ENCODE measurements around the gene TXNRD1.
"Not testable (repeated sequence)": the region's sequence is repeated elsewhere in the genome, so short reads cannot be mapped to it uniquely, and the experiment has no call there.

Gene TXNRD1

DNA sequence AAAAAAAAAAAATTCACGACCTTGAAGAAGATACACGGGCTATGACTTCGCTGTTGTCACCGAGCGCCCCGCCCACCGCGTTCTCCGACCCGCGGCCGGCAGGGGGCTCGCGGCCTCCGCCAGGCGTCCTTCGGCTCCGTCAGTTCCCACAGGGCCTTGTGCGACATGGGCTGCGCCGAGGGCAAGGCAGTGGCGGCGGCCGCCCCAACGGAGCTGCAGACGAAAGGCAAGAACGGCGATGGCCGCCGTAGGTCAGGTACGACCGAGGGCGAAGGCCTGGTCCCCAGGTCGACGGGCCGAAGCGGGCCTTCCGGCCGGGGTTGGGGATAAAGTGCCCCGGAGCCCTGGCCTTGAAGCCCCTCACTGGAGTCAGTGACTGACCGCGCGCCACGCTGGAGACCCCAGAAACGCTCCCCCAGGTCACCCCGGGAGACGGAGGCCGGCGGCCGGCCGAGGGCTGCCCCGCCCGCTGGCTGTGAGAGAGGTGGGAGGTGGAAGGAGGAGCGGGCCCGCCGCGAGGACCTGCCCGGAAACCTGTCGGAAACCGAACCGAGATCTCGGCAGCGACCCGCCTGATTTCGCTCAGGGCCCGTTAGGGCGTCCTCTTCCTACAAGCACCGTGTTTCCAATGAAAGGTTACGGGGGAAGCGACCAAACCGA lies at the start of gene TXNRD1:
Gene TXNRD1 (plus strand): TSS at position 142 of the 660 bp plus-strand sequence. CDS start 24 bp downstream, at position 166.
- peak; percentile 57 to 77 (median 73) for DNase-seq

DNA sequence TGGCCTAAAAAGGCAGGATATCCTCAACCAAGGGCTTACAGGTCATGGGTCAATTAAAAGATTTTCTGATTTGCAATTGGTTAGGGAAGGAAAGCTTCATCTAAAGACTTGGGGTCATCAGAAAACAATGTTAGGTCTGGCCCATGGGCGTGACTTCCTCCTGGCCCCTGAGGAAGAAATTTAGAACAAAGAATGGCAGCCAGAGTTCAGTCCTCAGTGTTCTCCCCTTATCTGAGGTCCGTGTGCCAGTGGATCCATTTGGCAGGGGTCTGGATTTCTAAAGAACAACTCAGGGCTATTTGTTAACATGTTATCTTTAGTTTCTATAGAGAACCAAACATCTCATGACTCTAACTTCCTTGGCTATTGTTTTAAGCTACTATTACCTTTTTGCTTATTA lies 49.8 kb upstream of the TXNRD1 start:
- no peak for DNase-seq

DNA sequence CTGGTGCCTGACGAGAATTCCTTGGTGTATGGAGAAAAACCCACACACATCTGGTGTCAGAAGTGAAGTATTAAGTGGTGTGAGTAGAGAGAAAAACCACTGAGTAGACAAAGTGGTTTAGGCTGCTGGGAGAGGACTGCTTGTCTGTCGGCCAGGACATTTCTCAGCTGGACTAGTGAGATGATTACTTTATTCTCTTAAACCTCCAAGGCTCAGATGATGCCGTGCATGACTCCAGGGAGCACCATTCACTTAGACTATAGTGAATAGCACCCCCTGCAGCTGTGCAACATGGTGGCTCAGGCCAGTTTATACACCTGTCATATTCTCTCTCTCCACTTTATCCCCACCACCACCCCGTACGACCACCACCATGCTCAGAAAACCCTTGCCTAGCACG lies 49.1 kb upstream of the TXNRD1 start:
- DNase-seq, result no peak

DNA sequence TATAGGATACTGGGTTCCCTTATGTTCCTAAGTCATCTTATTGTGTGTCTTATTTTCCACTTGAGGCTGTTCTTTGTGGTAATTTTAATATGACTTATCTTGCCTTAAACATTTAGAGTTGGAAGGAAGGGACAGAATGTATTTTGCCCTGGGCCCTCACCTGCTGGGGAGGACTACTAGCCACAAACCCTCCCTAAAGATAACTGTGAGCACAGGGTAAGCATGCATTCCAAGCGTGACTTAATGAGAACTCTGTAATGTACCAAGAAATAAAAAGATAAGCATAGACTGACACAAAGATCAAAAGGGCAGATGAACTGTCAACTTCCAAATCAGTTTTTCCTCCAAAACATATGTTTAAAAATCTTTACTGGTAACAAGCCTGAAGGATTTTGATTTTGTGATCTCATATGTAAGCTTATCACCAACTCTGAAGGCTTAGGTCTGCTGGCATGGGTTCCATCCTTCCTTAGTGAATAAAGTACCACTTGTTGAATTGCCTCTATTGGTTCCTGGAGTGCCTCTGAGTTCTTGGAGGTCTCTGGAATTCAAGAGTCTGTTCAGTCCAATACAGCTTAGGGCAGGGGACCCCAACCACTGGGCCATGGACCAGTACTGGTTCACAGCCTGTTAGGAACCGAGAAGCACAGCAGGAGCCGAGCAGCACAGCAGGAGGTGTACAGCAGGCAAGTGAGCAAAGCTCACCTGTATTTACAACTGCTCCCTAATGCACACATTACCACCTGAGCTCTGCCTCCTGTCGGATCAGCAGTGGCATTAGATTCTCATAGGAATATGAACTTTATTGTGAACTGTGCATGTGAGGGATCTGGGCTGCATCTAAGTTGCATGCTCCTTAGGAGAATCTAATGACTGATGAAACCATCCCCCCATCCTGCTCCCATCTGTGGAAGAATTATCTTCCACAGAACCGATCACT lies 47.8 kb upstream of the TXNRD1 start:
- DNase-seq, result no peak

DNA sequence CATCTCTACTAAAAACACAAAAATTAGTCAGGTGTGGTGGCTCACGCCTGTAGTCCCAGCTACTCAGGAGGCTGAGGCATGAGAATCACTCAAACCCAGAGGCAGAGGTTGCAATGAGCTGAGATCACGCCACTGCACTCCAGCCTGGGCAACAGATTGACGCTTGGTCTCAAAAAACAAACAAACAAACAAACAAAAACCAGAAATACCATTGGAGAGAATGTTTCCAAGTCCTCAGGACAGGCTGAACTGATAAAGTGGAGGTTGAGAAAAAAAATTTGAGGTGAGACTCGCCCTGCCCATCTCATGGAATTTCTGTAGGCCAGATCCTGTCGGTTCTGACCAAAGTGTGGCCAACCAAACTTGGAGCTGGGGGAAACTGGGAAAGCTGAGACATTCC lies 47.0 kb upstream of the TXNRD1 start:
- no peak for DNase-seq

DNA sequence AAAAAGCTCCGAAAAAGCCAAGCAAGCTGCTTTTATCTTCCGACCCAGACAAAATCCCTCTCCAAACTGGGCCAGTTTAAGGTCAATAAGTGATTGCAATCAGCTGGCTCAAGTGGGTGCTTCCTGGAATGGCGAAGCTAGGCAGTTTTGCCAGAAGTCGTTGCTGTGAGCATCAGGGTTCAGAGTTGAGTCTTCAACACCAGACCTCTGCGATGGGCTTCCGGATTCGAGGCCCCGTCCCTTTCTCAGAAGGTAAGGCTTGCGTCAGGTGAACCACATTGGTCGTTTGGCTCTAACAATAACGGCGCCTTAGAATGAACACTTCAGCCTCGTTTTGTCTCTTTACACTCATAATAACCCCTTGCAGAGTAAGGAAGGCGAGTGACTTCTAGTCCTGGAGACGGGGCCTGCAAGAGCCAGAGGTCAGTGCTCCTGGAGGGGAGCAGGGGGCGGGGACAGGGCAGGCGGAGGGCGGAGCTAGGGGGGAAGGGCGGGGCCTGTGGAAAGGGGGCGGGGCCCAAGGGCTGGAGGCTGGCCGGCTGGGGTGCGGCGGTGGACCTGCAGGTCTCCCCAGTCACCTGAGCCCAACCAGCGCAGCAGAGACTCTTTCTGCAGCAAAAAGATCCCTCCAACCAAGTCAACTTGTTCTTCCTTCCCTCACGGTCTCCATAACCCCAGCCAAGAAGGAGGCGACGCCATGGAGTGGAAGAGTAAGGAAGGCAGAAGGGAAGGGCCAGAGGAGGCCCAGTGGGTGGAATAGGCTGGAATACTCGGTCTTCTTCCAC lies 43.6 kb upstream of the TXNRD1 start:
- DNase-seq, result no peak

DNA sequence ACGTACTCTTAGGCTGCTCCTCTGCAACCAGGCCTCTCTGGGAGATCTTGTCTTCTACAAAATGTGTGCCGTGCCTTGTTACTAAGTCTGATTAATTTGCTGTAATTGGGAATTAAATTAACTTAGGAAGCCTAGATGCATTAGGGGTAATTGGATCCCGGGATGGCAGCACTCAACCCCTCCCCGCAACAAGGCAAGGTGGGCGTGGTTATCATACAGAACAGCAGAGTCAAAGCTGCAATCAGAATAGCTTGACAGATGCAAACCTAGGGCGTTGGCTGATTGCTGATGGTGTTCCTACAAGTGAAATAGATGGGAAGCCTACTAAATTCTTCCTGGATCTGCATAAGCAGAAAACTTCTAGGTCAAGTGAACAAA lies 43.0 kb upstream of the TXNRD1 start:
- DNase-seq, result no peak

DNA sequence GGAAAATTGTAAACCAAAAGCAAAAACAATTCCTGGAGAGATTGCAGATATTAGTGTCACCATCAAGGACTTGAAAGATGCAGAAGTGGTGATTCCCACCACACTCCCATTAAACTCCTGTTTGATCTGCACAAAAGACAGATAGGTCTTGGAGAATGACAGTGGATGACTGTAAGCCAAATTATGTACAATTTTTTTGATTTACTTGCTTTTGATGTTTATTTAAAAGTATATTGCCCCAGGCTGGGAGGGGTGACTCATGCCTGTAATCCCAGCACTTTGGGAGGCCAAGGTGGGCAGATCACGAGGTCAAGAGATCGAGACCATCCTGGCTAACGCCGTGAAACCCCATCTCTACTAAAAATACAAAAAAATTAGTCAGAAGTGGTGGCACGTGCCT lies 41.8 kb upstream of the TXNRD1 start:
- DNase-seq, result not testable (repeated sequence)

DNA sequence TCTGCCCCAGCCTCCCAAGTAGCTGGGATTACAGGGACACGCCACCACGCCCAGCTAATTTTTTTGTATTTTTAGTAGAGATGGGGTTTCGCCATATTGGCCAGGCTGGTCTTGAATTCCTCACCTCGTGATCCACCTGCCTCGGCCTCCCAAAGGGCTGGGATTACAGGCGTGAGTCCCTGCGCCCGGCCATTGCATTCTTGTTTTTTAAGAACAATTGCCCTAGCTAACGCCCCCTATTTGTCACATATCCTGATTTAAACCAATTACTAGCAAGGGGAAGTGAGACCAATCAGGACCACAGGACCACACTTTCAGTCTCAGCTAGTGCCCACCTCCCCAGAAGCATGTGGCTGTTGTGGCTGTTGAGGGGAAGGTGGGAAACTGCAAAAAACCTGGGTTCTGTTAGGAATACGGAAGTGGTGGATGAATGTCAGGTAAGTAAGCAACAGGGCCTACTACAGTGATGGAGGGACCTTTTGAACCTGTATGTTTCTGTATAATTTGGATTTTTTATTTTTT lies 39.8 kb upstream of the TXNRD1 start:
- no peak for DNase-seq

DNA sequence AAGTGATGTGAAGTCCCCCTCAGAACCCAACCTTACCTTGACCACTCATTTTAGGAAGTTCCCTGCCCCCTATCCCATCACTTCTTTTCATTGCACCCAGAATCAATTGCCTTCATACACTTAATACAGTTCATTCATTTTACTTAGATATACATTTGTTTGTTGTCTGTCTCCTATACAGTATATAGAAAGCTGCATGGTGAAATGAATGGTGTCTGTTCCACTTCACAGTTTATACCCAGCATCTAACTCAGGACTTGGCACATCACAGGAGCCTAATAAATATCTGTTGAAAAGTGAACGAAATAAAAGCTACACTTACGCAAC lies 38.3 kb upstream of the TXNRD1 start:
- DNase-seq, result no peak

DNA sequence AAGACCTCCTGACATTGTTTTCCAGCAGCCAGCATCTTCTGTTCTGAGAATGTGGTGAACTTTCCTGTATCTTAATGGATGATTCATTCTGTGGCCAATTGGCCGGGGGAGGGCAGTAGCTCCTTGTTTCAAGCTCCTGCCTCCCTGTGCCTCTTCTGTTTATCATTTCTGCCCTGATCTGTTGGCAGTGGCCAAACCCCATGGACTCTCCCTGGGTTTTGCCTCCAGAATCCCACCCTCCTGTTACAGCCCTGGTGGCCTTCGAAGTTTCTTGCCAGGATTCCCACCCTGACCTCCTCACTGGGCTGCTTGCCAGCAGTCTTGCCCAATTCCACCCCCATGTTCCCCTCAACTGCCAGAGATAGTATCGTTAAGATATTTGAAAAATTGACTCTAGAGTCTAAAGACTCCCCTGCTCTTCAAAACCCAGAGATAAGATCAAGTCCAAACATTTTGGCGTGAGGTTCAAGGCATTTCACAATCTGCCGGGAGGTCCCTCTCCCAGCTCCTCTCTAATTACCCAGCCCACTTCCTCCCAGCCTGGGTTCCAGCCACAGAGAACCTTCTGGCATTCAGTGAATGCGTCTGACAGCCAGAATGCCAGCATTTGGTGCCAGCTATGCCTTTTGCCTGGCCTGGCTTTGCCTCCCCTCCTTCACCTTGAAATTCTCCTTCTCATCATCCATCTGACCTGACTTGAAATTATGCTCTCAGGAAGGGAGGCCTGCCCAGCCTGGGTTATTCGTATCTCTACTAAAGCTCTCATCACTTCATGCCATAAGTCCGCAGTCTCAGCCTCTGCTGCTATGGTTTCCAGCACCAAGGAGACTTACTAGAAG lies 37.7 kb upstream of the TXNRD1 start:
- DNase-seq, result no peak

DNA sequence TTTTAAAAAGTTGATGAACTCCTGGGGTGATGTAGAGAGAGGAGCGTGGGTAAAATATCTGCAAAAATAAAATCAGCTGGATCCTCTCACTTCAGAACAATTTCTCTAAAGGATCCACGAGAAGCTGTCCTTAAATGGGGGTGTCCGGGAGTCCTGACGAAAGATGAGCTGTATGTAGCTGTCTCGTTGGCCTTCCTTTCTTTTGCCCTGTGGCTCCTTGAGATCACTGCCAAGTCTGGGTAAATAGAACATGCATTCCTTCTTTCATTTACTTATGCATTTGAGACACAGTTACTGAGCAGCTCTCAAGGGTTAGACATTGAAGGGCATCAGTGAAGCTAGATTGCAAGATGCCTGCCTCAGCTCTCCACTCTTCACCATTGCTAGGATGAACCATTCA lies 35.2 kb upstream of the TXNRD1 start:
- DNase-seq, result no peak

DNA sequence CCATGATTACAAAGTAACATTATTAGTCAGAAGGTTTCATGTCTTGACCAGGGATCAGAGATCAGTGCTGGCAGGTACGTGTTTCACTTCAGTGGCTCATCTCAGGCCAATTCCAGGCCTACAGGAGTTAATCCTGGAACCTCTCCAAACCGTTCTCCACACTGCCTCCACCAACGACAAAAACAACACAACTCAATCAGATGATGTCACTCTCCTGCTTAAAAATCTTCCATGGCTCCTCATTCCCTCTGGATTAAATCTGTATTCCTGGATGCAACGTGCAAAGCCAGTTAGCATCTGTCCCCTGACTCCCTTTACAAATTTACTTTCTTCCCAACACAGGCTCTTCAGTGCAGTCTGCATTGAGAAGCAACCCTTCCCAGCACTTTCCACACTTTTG lies 34.3 kb upstream of the TXNRD1 start:
- DNase-seq, result no peak

DNA sequence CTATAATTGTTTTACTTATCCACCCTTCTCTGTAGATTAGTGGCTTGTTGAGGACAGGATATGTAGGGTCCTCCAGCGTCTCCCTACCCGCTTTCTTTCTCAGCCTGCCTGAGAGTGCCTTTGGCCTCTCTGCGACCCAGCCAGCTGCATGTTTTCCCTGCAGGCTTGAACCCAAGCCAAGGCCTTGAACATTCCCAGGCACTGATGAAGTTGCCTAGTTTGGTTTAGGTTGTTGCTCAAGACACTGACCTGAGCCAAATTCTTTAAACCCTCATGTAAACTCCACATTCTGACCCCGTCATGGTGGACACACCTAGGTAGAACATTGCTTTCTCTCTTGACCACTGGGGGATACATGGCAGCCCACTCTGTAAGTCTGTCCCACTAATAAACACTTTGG lies 33.4 kb upstream of the TXNRD1 start:
- DNase-seq, result no peak

DNA sequence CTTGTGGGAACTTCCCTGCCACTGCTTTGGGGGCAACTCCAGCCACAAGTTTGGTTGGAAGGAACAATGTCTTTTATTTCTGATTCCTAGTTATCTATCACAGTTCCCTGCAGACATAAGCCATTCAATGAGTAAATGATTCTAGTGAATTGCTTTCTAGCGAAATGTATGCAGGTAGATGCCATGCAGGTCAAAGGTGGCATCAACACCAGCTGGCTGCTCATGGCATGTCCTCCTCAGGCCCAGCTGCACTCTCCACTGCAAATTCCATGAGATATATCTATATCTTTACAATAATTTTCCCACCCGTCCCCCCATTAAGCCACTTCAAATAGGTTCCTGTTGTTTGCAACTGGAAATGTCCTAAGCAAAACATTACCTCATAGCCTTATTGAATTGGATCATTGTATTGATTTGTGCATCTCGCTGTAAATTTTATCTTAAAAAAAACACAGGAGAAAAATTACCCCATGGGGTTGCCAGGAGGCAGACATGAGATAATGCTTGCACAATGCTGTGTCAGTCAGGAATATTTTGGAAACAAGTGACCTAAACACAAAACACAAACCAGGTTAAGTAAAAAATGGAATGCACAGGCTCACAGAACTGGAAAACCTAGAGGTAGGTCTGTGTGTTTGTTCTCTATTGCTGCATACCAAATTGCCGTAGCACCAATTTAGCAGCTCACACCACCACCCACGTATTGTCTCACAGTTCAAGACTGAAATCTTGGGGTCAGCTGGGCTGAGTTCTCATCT lies 32.8 kb upstream of the TXNRD1 start:
- no peak for DNase-seq

DNA sequence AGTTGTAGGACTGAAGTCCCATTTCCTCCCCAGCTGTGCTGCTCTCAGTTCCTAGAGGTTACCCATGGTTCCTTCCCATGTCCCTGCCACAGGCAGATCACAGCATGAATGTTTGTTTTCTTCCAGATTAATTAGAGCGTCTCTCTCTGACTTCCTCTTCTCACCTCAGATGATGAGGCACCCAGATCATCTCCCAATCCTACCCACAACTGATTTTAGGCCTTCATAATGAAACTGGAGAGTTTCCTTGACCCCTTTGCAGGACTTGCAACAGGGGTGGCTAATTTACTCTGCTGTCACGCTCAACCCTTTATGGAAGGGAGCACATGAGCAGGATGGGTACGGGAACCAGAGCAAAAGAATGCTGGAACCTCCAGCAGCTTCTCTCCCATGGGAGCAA lies 32.1 kb upstream of the TXNRD1 start:
- DNase-seq, result no peak

DNA sequence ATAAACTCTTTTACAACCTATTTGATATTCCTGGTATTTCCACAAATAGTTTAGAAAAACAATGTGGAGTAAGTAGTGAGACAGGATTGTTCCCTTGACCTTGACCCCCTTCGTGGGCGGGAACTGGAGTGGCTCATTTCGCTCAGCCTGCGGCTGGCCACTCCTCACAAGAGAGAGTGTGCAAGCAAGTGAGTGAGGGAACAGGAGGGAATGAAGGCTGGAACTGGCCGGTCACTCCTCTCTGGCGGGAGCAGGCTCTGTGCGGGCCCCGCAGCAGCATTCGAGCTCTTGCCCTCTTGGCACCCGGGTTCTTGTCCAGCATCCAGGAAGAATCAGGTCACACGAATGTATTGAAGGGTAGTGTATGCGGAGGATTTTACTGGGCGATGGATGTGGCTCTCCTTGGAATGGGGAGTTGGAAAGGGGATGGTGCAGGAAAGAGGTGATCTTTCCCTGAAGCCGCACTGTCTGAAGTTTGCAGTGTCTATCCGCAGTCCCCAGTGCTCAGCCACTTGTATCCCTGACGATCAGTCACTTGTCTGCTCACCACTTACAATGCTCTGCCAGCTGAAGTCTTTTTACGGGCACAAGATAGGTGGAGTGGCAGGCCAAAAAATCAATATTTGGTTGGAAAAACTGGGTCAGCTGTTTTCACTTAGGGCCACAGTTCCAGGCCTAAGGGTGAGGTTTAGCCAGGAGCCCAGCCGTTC lies 28.0 kb upstream of the TXNRD1 start:
- DNase-seq, result no peak

DNA sequence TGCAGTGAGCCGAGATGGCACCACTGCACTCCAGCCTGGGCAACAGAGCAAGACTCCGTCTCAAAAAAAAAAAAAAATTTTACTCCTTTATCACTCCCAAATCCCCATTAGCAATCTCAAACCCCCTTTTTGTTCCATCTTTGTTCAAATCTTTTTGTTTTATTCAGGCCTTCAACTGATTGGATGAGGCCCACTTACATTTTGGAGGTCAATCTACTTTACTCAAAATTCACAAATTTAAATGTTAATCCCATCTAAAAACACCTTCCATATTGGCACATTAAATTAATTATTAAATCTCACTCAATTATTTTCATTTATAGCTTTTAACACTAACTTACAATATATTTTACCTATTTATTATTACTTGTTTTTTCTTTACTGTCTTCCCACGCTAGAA lies 27.0 kb upstream of the TXNRD1 start:
- DNase-seq, result no peak

DNA sequence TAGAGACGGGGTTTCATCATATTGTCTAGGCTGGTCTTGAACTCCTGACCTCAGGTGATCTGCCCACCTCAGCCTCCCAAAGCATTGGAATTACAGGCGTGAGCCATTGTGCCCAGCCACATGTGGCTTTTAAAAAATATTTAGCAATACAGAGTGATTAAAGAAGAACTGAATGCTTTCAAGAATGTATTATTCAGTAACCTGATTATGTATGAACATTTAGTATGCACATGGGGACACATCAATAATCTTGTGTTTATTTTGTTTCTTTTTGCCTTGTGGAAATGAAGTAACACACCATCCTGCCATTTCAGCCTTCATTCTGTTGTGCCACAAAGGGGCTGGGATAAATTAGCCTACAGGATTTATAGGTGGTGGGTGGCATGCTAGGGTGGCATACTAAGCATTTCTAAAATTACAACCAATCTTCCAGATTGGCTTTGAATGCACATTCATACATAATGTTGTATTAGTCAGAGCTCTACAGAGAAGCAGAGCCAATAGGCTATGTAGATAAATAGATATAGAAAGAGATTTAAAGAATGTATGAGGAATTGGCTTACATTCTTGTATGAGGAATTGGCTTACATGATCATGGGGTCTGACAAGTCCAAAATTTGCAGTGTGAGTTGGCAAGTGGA lies 25.5 kb upstream of the TXNRD1 start:
- DNase-seq, result no peak

DNA sequence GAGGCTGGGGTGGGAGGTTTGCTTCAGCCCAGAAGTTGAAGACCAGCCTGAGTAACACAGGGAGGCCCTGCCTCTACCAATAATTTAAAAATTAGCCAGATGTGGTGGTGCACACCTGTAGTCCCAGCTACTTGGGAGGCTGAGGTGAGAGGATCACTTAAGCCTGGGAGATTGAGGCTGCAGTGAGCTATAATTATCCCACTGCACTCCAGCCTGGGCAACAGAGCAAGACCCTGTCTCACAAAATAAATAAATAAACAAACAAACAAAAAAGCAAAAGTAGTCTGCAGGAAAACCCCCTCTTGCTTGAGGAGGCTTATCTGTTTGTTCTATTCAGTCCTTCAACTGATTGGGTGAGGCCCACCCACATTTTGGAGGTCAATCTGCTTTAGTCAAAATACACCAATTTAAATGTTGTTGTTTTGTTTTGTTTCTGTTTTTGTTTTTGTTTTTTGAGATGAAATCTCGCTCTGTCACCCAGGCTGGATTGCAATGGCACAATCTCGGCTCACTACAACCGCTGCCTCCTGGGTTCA lies 24.9 kb upstream of the TXNRD1 start:
- DNase-seq, result no peak
